Neuronal stem cell (in vitro differentiated cells): ENCODE measurements around the gene PHACTR3.

Experiments
- DNase-seq: peaks from one replicate; pipeline ENCODE4 v3.0.0-alpha.2; 2013; ENCODE audit warnings: low spot score
- H2AFZ ChIP-seq: one replicate; pipeline ENCODE4 v1.6.1; 2013; ENCODE audit warnings: mild to moderate bottlenecking, low read length, inconsistent platforms
- H2AK5ac ChIP-seq: 2 replicates; pipeline ENCODE4 v1.6.1; 2013; ENCODE audit warnings: low read depth, mild to moderate bottlenecking, inconsistent platforms, low read length, moderate library complexity, mixed read lengths
- H2BK120ac ChIP-seq: 2 replicates; pipeline ENCODE4 v1.6.1; 2013; ENCODE audit warnings: low read depth, mild to moderate bottlenecking, inconsistent platforms, low read length, moderate library complexity, mixed read lengths
- H2BK12ac ChIP-seq: one replicate; pipeline ENCODE4 v1.6.1; 2013; ENCODE audit warnings: low read length, inconsistent platforms
- H2BK15ac ChIP-seq: 2 replicates; pipeline ENCODE4 v1.6.1; 2013; ENCODE audit warnings: mild to moderate bottlenecking, low read length, inconsistent platforms, mixed read lengths
- H2BK5ac ChIP-seq: one replicate; pipeline ENCODE4 v1.6.1; 2013; ENCODE audit warnings: inconsistent platforms, mild to moderate bottlenecking, low read length, moderate library complexity
- H3K14ac ChIP-seq: one replicate; pipeline ENCODE4 v1.6.1; 2013; ENCODE audit warnings: low read length, inconsistent platforms
- H3K18ac ChIP-seq: 2 replicates; pipeline ENCODE4 v1.6.1; 2013; ENCODE audit warnings: low read length, inconsistent platforms
- H3K23ac ChIP-seq: 2 replicates; pipeline ENCODE4 v1.6.1; 2013; ENCODE audit warnings: low read depth, mild to moderate bottlenecking, mixed read lengths, low read length, inconsistent platforms; ENCODE audit not compliant: poor library complexity
- H3K27ac ChIP-seq: replicated peaks from 3 replicates; pipeline ENCODE4 v1.5.1; 2013; ENCODE audit warnings: low read length, inconsistent platforms
- H3K27me3 ChIP-seq, 3 experiments: 2 replicates each; pipeline ENCODE4 v1.6.1; 2013; ENCODE audit warnings: low read length in 3 of 3, mild to moderate bottlenecking in 2 of 3, inconsistent platforms in 1 of 3, low read depth in 1 of 3, mixed read lengths in 1 of 3, moderate library complexity in 1 of 3; ENCODE audit not compliant: control insufficient read depth in 3 of 3, insufficient read depth in 3 of 3
- H3K36me3 ChIP-seq, 2 donors: replicated peaks in 1 of 2; 2 replicates each; pipeline ENCODE4 v1.6.1; 2013; ENCODE audit warnings: low read length in 2 of 2; ENCODE audit not compliant: control insufficient read depth in 2 of 2, insufficient read depth in 2 of 2
- H3K4ac ChIP-seq: 2 replicates; pipeline ENCODE4 v1.6.1; 2013; ENCODE audit warnings: inconsistent platforms, mild to moderate bottlenecking, low read length, moderate library complexity
- H3K4me1 ChIP-seq, 2 donors: 1 replicate in 1 of 2; 2 replicates in 1 of 2; pipeline ENCODE4 v1.6.1; 2013; ENCODE audit warnings: low read length in 2 of 2, low read depth in 1 of 2; ENCODE audit not compliant: control insufficient read depth in 2 of 2, insufficient read depth in 1 of 2
- H3K4me2 ChIP-seq: one replicate; pipeline ENCODE4 v1.6.1; 2013; ENCODE audit warnings: mild to moderate bottlenecking, low read length, inconsistent platforms; ENCODE audit not compliant: insufficient read depth, poor library complexity, severe bottlenecking
- H3K4me3 ChIP-seq, 2 donors: 2 replicates each; pipeline ENCODE4 v1.5.1; 2013; ENCODE audit warnings: low read length in 2 of 2, mild to moderate bottlenecking in 2 of 2, inconsistent platforms in 1 of 2, moderate library complexity in 1 of 2
- H3K79me1 ChIP-seq: one replicate; pipeline ENCODE4 v1.6.1; 2013; ENCODE audit warnings: low read depth, mild to moderate bottlenecking, inconsistent platforms, low read length, moderate library complexity
- H3K9ac ChIP-seq: one replicate; pipeline ENCODE4 v1.6.1; 2013; ENCODE audit warnings: mild to moderate bottlenecking, low read depth, low read length, inconsistent platforms; ENCODE audit not compliant: poor library complexity
- H3K9me3 ChIP-seq, 2 donors: replicated peaks in 1 of 2; 2 replicates each; pipeline versions ENCODE3 to v1.6.1; 2013; ENCODE audit warnings: low read length in 2 of 2, mild to moderate bottlenecking in 2 of 2, inconsistent platforms in 1 of 2, low read depth in 1 of 2, mixed read lengths in 1 of 2, moderate library complexity in 1 of 2; ENCODE audit not compliant: control insufficient read depth in 2 of 2, insufficient read depth in 1 of 2
- H4K8ac ChIP-seq: one replicate; pipeline ENCODE4 v1.6.1; 2013; ENCODE audit warnings: low read depth, mild to moderate bottlenecking, inconsistent platforms, low read length, moderate library complexity
- H4K91ac ChIP-seq: one replicate; pipeline ENCODE4 v1.6.1; 2013; ENCODE audit warnings: low read length, low read depth, mild to moderate bottlenecking, inconsistent platforms; ENCODE audit not compliant: poor library complexity
- WGBS, 2 donors: extraction: QIAGEN DNeasy Blood & Tissue Kit; methylation state at CpG; one replicate each; pipeline ENCODE4 v1.1.7; 2013; ENCODE audit warnings: missing lambda C conversion rate in 2 of 2, mixed read lengths in 1 of 2; ENCODE audit not compliant: insufficient read length in 2 of 2, insufficient replicate concordance in 1 of 2; ENCODE audit errors: extremely low coverage in 2 of 2; 5-methylcytosine and 5-hydroxymethylcytosine counted together

Gene PHACTR3

DNA sequence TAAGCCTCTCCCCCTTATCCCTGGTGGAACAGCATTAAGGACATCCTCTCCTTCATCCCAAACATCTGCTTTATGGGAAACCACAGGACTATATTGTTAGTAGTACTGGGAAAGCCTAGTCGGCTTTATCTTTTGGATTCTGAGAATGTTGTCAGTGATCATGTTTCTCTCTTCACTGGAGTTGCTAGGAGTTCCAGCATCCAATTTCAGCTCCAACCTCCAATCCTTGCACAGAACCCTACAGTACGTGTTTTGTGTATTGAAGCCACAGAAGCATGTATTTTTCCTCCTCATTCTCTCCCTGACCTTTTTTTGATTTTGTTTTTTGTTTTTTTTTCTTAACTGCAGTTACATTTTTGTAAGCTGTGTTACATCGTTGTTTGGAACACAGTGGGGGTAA, 84.0 kb downstream of the PHACTR3 start:
- no peak overlapping the region for H4K91ac ChIP-seq
- no peak overlapping the region for H3K27ac ChIP-seq
- no peak for DNase-seq
- H3K18ac ChIP-seq = no peak overlapping the region
- no peak overlapping the region for H2AK5ac ChIP-seq
- H3K36me3 ChIP-seq = no peaks in the 10 kb centered on the region
- no peak overlapping the region for H3K4ac ChIP-seq
- H3K23ac ChIP-seq = no peak overlapping the region
- H2BK5ac ChIP-seq = no peak overlapping the region
- peaks cover 0 to 26% of the 10 kb centered on the region in 2 donors for H3K9me3 ChIP-seq
- no peaks in the 10 kb centered on the region for H3K4me1 ChIP-seq
- H3K4me2 ChIP-seq = no peak overlapping the region
- H4K8ac ChIP-seq = no peak overlapping the region
- no peak overlapping the region for H3K14ac ChIP-seq
- H2AFZ ChIP-seq = no peak overlapping the region
- H3K4me3 ChIP-seq = no peak overlapping the region
- no peak overlapping the region for H2BK12ac ChIP-seq
- H2BK120ac ChIP-seq = no peak overlapping the region
- H3K9ac ChIP-seq = no peak overlapping the region
- H3K79me1 ChIP-seq = no peaks in the 10 kb centered on the region
- H2BK15ac ChIP-seq = no peak overlapping the region
- no CpG with 5 or more reads among the region's 3 CpGs for WGBS, 2 donors
- H3K27me3 ChIP-seq = peaks cover 0 to 2% (median 0%) of the 10 kb centered on the region in 3 experiments

DNA sequence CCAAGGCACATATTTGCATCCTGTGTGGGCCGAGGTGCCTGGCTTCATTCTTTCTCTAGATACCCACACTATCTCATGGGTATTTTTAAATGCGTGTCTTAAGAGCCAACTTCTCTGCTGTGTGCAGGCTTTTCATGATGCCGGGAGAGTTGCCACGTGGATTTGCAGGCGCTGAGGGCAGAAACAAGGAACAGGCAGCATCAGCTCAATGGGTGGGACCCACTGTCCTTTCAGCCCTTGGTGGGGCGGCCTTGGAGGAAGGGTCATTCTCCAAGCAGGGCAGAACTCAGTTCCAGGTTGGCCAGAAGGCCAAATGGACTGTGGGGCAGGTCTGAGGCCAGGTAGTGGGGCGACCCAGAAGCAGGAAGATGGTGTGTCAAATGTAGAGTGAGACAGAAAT, 84.7 kb downstream of the PHACTR3 start:
- H2BK15ac ChIP-seq = no peak overlapping the region
- H3K9me3 ChIP-seq = peaks cover 0 to 26% of the 10 kb centered on the region in 2 donors
- no peak overlapping the region for H3K14ac ChIP-seq
- no peak overlapping the region for H3K18ac ChIP-seq
- no peak overlapping the region for H2BK120ac ChIP-seq
- H2AFZ ChIP-seq = no peak overlapping the region
- no peak overlapping the region for H3K23ac ChIP-seq
- no peak overlapping the region for H3K4me3 ChIP-seq
- H4K91ac ChIP-seq = no peak overlapping the region
- no peaks in the 10 kb centered on the region for H3K79me1 ChIP-seq
- H2AK5ac ChIP-seq = no peak overlapping the region
- H3K4ac ChIP-seq = no peak overlapping the region
- DNase-seq = no peak
- no peak overlapping the region for H2BK12ac ChIP-seq
- no CpG with 5 or more reads among the region's 7 CpGs for WGBS, 2 donors
- no peak overlapping the region for H3K4me2 ChIP-seq
- H3K27me3 ChIP-seq = peaks cover 0 to 2% (median 0%) of the 10 kb centered on the region in 3 experiments
- no peak overlapping the region for H3K9ac ChIP-seq
- H3K27ac ChIP-seq = no peak overlapping the region
- no peaks in the 10 kb centered on the region for H3K4me1 ChIP-seq
- no peak overlapping the region for H2BK5ac ChIP-seq
- H3K36me3 ChIP-seq = no peaks in the 10 kb centered on the region
- H4K8ac ChIP-seq = no peak overlapping the region

DNA sequence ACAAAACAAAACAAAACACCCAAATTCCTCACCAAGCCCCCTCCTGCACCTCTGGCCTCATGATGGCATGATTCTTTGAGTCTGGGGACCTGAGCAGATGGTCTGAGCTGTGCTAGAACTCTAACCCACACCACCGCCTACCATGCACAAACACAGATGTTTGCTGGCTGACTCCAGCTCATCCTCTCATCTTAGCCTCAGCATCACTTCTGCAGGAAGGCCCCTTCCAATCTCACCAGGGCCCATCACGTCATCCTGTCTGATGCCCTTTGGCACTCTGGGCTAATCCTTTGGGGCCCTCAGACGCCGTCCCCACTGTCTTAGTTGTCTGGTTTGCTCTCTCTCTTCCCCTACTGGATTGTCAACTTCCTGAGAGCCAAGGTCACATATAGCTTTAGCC, 85.8 kb downstream of the PHACTR3 start:
- no peak overlapping the region for H3K14ac ChIP-seq
- no peak for DNase-seq

DNA sequence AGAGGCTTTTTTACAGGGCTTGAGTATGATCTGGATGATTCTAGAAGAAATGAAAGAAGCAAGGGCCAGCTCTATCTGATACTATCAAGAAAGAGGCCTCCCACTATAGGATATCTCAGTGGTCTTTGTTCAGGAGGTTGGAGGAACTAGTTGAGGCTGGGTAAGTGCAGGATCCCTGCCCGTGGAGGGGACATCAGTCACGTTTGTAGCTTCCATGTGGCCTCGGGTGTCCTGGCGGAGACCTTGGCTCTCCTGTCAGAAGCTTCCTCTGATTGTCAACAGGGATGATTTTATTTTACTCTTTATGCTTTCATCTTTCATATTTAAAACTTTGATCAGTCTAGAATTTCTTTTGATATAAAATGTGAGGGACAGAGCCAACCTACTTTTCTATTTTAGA, 86.6 kb downstream of the PHACTR3 start:
- no peak for DNase-seq
- Histone ChIP-seq H2BK120ac (no peak overlapping the region), H3K9me3 (peaks cover 0 to 21% of the 10 kb centered on the region in 2 donors), H4K91ac (no peak overlapping the region), H2BK15ac (no peak overlapping the region), H3K27ac (no peak overlapping the region), H3K14ac (no peak overlapping the region), H3K4me2 (no peak overlapping the region), H4K8ac (no peak overlapping the region), H3K9ac (no peak overlapping the region), H2BK5ac (no peak overlapping the region), H2AK5ac (no peak overlapping the region), H3K36me3 (no peaks in the 10 kb centered on the region), H3K79me1 (no peaks in the 10 kb centered on the region), H3K4me1 (no peaks in the 10 kb centered on the region), H3K23ac (no peak overlapping the region), H3K4me3 (no peak overlapping the region), H3K4ac (no peak overlapping the region), H3K27me3 (peaks cover 0 to 2% (median 0%) of the 10 kb centered on the region in 3 experiments), H2AFZ (no peak overlapping the region), H2BK12ac (no peak overlapping the region), H3K18ac (no peak overlapping the region)
- WGBS, 2 donors = no CpG with 5 or more reads among the region's 4 CpGs

More for the DNA sequence above, 85.8 kb downstream of the PHACTR3 start:
- H2AK5ac ChIP-seq = no peak overlapping the region
- no peak overlapping the region for H3K4me2 ChIP-seq
- no peaks in the 10 kb centered on the region for H3K79me1 ChIP-seq
- no peak overlapping the region for H2BK15ac ChIP-seq
- H3K4me3 ChIP-seq = no peak overlapping the region
- no peaks in the 10 kb centered on the region for H3K4me1 ChIP-seq
- no peak overlapping the region for H3K27ac ChIP-seq
- no peak overlapping the region for H3K23ac ChIP-seq
- H3K4ac ChIP-seq = no peak overlapping the region
- no peaks in the 10 kb centered on the region for H3K36me3 ChIP-seq
- WGBS, 2 donors = no CpG with 5 or more reads among the region's 4 CpGs
- H4K8ac ChIP-seq = no peak overlapping the region
- H3K18ac ChIP-seq = no peak overlapping the region
- no peak overlapping the region for H2AFZ ChIP-seq
- peaks cover 0 to 27% of the 10 kb centered on the region in 2 donors for H3K9me3 ChIP-seq
- no peak overlapping the region for H3K9ac ChIP-seq
- peaks cover 0 to 2% (median 0%) of the 10 kb centered on the region in 3 experiments for H3K27me3 ChIP-seq
- H2BK5ac ChIP-seq = no peak overlapping the region
- no peak overlapping the region for H2BK120ac ChIP-seq
- H4K91ac ChIP-seq = no peak overlapping the region
- no peak overlapping the region for H2BK12ac ChIP-seq
